ENCODE measurements around the gene HELZ.
"Not testable (repeated sequence)": the region's sequence is repeated elsewhere in the genome, so short reads cannot be mapped to it uniquely, and the experiment has no call there.

The HELZ gene

GRCh38 chr17:67224736-67225135 is 20.3 kb downstream of the HELZ start:
- DNase-seq = no peak

- no peak for DNase-seq
Measured at GRCh38 chr17:67223924-67224323, 21.1 kb downstream of the HELZ start.

GRCh38 chr17:67221062-67221998 is 23.7 kb downstream of the HELZ start:
- DNase-seq = no peak

- no peak for DNase-seq
Measured at GRCh38 chr17:67218385-67218950, 26.5 kb downstream of the HELZ start.

- DNase-seq = no peak
Measured at GRCh38 chr17:67217446-67217845, 27.6 kb downstream of the HELZ start.

GRCh38 chr17:67216578-67217320 is 28.2 kb downstream of the HELZ start:
- no peak for DNase-seq

GRCh38 chr17:67215991-67216421 is 29.0 kb downstream of the HELZ start:
- DNase-seq = no peak

- DNase-seq = no peak
Measured at GRCh38 chr17:67212714-67213417, 32.1 kb downstream of the HELZ start.

GRCh38 chr17:67212231-67212630 is 32.8 kb downstream of the HELZ start:
- no peak for DNase-seq

- DNase-seq = no peak
Measured at GRCh38 chr17:67211742-67212141, 33.3 kb downstream of the HELZ start.

- DNase-seq = no peak
Measured at GRCh38 chr17:67210915-67211314, 34.1 kb downstream of the HELZ start.

- no peak for DNase-seq
Measured at GRCh38 chr17:67208232-67208631, 36.8 kb downstream of the HELZ start.

GRCh38 chr17:67203818-67204217 is 41.2 kb downstream of the HELZ start:
- DNase-seq = no peak

- no peak for DNase-seq
Measured at GRCh38 chr17:67202503-67202902, 42.5 kb downstream of the HELZ start.

- no peak for DNase-seq
Measured at GRCh38 chr17:67200727-67201301, 44.2 kb downstream of the HELZ start.

GRCh38 chr17:67198131-67198530 is 46.9 kb downstream of the HELZ start:
- no peak for DNase-seq

- DNase-seq = not testable (repeated sequence)
Measured at GRCh38 chr17:67197023-67197422, 48.0 kb downstream of the HELZ start.

GRCh38 chr17:67196422-67196821 is 48.6 kb downstream of the HELZ start:
- DNase-seq = no peak

GRCh38 chr17:67194134-67194533 is 50.9 kb downstream of the HELZ start:
- DNase-seq = no peak

GRCh38 chr17:67187927-67188326 is 57.1 kb downstream of the HELZ start:
- no peak for DNase-seq

- no peak for DNase-seq
Measured at GRCh38 chr17:67186782-67187181, 58.2 kb downstream of the HELZ start.

GRCh38 chr17:67183531-67183930 is 61.5 kb downstream of the HELZ start:
- DNase-seq = no peak

- no peak for DNase-seq
Measured at GRCh38 chr17:67181825-67182224, 63.2 kb downstream of the HELZ start.
